SK-N-SH treated with all-trans-retinoic acid at 6 μM for 48 hours (cell line): Measurements from ENCODE around the gene CDCA4.

Experiments
- ATAC-seq: fragments of 200-7000 bp; cut with Tn5 transposase; 3 replicates; pipeline ENCODE4 v1.9.1; 2020; ENCODE audit warnings: mild to moderate bottlenecking, moderate library complexity
- ARNTL ChIP-seq: fragments of 450-650 bp; formaldehyde crosslinking; IDR thresholded peaks from 2 replicates; pipeline ENCODE4 v1.5.0; 2020; ENCODE audit warnings: low read depth, mild to moderate bottlenecking, moderate library complexity, borderline replicate concordance
- BACH2 ChIP-seq: fragments of 250-450 bp; sonication (Bioruptor Pico); IDR thresholded peaks from 2 replicates; pipeline ENCODE4 v1.9.0; 2021; ENCODE audit warnings: mild to moderate bottlenecking, borderline replicate concordance
- CSDC2 ChIP-seq: fragments of 250-450 bp; sonication (Bioruptor Pico); IDR thresholded peaks from 2 replicates; pipeline ENCODE4 v1.5.0; 2020; ENCODE audit warnings: mild to moderate bottlenecking, moderate library complexity
- GLIS3 ChIP-seq: fragments of 250-450 bp; sonication (Bioruptor Pico); IDR thresholded peaks from 2 replicates; pipeline ENCODE4 v1.5.0; 2020; ENCODE audit warnings: mild to moderate bottlenecking, moderate library complexity
- ISL1 ChIP-seq: fragments of 250-450 bp; sonication (Bioruptor Pico); IDR thresholded peaks from 2 replicates; pipeline ENCODE4 v2.1.2; 2022; ENCODE audit warnings: mild to moderate bottlenecking, moderate library complexity
- OSR1 ChIP-seq: fragments of 250-450 bp; sonication (Bioruptor Pico); IDR thresholded peaks from 2 replicates; pipeline ENCODE4 v1.8.0; 2022; ENCODE audit warnings: moderate library complexity, mild to moderate bottlenecking, inconsistent platforms
- RARB ChIP-seq: fragments of 250-450 bp; sonication (Bioruptor Pico); IDR thresholded peaks from 2 replicates; pipeline ENCODE4 v1.8.0; 2021; ENCODE audit warnings: mild to moderate bottlenecking, moderate library complexity
- SNAI2 ChIP-seq: fragments of 250-450 bp; sonication (Bioruptor Pico); IDR thresholded peaks from 2 replicates; pipeline ENCODE4 v1.5.0; 2020; ENCODE audit warnings: mild to moderate bottlenecking, moderate library complexity
- TOX ChIP-seq: fragments of 250-450 bp; sonication (Bioruptor Pico); IDR thresholded peaks from 2 replicates; pipeline ENCODE4 v1.8.0; 2021; ENCODE audit warnings: mild to moderate bottlenecking, moderate library complexity, borderline replicate concordance
- ZC3H10 ChIP-seq: fragments of 250-450 bp; sonication (Bioruptor Pico); IDR thresholded peaks from 2 replicates; pipeline ENCODE4 v1.5.1; 2021; ENCODE audit warnings: mild to moderate bottlenecking, moderate library complexity
- ZFP3 ChIP-seq: fragments of 250-450 bp; sonication (Bioruptor Pico); IDR thresholded peaks from 2 replicates; pipeline ENCODE4 v1.5.0; 2020; ENCODE audit warnings: mild to moderate bottlenecking, moderate library complexity
- ZNF565 ChIP-seq: fragments of 450-650 bp; formaldehyde crosslinking; conservative IDR thresholded peaks from 2 replicates; pipeline ENCODE4 v1.5.0; 2020; ENCODE audit warnings: low read depth, mild to moderate bottlenecking, moderate library complexity
- ZNF70 ChIP-seq: fragments of 450-650 bp; formaldehyde crosslinking; IDR thresholded peaks from 2 replicates; pipeline ENCODE4 v1.5.0; 2020; ENCODE audit warnings: mild to moderate bottlenecking, moderate library complexity
- TF ChIP-seq, protein P1 (sequence below): fragments of 250-450 bp; sonication (Bioruptor Pico); IDR thresholded peaks from 2 replicates; pipeline ENCODE4 v1.5.0; 2020; ENCODE audit warnings: mild to moderate bottlenecking, moderate library complexity
- TF ChIP-seq, protein P2 (sequence below): fragments of 250-450 bp; sonication (Bioruptor Pico); IDR thresholded peaks from 2 replicates; pipeline ENCODE4 v1.8.0; 2021; ENCODE audit warnings: low read depth, mild to moderate bottlenecking, moderate library complexity, borderline replicate concordance
- TF ChIP-seq, protein P3 (sequence below): fragments of 250-450 bp; sonication (Bioruptor Pico); IDR thresholded peaks from 2 replicates; pipeline ENCODE4 v1.8.0; 2020; ENCODE audit warnings: mild to moderate bottlenecking, moderate library complexity, borderline replicate concordance
- TF ChIP-seq, protein P4 (sequence below): fragments of 250-450 bp; sonication (Bioruptor Pico); IDR thresholded peaks from 2 replicates; pipeline ENCODE4 v1.5.1; 2020; ENCODE audit warnings: low read depth, mild to moderate bottlenecking, moderate library complexity
- TF ChIP-seq, protein P5 (sequence below): fragments of 250-450 bp; sonication (Bioruptor Pico); IDR thresholded peaks from 2 replicates; pipeline ENCODE4 v1.5.1; 2021; ENCODE audit warnings: mild to moderate bottlenecking, moderate library complexity

Gene CDCA4

DNA sequence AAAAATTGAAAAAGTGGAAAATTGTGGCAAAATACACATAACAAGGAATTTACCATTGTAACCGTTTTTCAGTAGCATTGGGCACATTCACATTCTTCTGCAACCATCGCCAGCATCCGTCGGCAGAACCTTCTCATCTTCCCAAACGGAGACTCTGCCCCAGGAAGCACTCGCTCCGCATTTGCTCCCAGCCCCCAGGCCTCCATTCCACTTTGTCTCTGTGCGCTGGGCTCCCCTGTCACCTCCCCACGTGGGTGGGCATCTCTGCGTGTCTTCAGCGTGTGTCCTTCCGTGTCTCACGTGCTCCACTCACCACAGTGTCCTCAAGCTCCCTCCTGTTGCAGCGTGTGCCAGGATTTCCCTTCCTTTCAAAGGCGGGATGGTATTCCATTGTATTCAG, 34.5 kb upstream of the CDCA4 start:
- TF ChIP-seq, protein P1, sequence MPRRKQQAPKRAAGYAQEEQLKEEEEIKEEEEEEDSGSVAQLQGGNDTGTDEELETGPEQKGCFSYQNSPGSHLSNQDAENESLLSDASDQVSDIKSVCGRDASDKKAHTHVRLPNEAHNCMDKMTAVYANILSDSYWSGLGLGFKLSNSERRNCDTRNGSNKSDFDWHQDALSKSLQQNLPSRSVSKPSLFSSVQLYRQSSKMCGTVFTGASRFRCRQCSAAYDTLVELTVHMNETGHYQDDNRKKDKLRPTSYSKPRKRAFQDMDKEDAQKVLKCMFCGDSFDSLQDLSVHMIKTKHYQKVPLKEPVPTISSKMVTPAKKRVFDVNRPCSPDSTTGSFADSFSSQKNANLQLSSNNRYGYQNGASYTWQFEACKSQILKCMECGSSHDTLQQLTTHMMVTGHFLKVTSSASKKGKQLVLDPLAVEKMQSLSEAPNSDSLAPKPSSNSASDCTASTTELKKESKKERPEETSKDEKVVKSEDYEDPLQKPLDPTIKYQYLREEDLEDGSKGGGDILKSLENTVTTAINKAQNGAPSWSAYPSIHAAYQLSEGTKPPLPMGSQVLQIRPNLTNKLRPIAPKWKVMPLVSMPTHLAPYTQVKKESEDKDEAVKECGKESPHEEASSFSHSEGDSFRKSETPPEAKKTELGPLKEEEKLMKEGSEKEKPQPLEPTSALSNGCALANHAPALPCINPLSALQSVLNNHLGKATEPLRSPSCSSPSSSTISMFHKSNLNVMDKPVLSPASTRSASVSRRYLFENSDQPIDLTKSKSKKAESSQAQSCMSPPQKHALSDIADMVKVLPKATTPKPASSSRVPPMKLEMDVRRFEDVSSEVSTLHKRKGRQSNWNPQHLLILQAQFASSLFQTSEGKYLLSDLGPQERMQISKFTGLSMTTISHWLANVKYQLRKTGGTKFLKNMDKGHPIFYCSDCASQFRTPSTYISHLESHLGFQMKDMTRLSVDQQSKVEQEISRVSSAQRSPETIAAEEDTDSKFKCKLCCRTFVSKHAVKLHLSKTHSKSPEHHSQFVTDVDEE = no peak
- no peak for TF ChIP-seq ZC3H10 (CRISPR knock-in tag)
- TF ChIP-seq ZNF565 = no peak
- TF ChIP-seq ZFP3 (CRISPR knock-in tag) = no peak
- TF ChIP-seq BACH2 = no peak
- no peak for TF ChIP-seq SNAI2
- TF ChIP-seq TOX = no peak
- no peak for TF ChIP-seq ARNTL (CRISPR knock-in tag)
- TF ChIP-seq CSDC2 (CRISPR knock-in tag) = no peak
- TF ChIP-seq OSR1 = no peak
- ATAC-seq = no peak

DNA sequence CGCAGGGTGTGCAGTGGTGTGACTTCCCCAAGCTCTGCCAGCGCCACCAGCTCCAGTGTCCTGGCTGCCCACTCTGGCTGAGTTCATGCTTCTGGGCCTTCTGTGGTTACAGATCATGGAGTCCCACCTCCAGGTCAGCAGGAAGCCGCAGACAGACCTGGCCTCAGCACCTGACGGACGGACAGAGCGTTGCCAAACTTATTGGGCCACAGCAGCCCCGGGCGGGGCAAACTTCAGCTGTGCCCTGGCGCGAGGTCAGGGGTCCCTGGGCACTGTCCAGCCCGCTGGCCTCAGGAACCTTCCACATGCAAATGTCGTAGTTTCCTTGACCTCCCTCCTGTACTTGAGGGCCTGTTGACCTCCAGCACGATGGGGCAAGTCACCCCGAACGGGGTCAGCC, 33.1 kb upstream of the CDCA4 start:
- no peak for ATAC-seq

More for the DNA sequence above, 33.1 kb upstream of the CDCA4 start:
- no peak for TF ChIP-seq CSDC2 (CRISPR knock-in tag)
- TF ChIP-seq TOX = no peak
- no peak for TF ChIP-seq ISL1
- TF ChIP-seq ZNF70 (CRISPR knock-in tag) = no peak
- TF ChIP-seq, protein P1 = no peak
- TF ChIP-seq, protein P2, sequence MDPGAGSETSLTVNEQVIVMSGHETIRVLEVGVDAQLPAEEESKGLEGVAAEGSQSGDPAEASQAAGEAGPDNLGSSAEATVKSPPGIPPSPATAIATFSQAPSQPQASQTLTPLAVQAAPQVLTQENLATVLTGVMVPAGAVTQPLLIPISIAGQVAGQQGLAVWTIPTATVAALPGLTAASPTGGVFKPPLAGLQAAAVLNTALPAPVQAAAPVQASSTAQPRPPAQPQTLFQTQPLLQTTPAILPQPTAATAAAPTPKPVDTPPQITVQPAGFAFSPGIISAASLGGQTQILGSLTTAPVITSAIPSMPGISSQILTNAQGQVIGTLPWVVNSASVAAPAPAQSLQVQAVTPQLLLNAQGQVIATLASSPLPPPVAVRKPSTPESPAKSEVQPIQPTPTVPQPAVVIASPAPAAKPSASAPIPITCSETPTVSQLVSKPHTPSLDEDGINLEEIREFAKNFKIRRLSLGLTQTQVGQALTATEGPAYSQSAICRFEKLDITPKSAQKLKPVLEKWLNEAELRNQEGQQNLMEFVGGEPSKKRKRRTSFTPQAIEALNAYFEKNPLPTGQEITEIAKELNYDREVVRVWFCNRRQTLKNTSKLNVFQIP = no peak
- no peak for TF ChIP-seq ZNF565
- TF ChIP-seq, protein P3, sequence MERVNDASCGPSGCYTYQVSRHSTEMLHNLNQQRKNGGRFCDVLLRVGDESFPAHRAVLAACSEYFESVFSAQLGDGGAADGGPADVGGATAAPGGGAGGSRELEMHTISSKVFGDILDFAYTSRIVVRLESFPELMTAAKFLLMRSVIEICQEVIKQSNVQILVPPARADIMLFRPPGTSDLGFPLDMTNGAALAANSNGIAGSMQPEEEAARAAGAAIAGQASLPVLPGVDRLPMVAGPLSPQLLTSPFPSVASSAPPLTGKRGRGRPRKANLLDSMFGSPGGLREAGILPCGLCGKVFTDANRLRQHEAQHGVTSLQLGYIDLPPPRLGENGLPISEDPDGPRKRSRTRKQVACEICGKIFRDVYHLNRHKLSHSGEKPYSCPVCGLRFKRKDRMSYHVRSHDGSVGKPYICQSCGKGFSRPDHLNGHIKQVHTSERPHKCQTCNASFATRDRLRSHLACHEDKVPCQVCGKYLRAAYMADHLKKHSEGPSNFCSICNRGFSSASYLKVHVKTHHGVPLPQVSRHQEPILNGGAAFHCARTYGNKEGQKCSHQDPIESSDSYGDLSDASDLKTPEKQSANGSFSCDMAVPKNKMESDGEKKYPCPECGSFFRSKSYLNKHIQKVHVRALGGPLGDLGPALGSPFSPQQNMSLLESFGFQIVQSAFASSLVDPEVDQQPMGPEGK (CRISPR knock-in tag) = no peak
- TF ChIP-seq, protein P4, sequence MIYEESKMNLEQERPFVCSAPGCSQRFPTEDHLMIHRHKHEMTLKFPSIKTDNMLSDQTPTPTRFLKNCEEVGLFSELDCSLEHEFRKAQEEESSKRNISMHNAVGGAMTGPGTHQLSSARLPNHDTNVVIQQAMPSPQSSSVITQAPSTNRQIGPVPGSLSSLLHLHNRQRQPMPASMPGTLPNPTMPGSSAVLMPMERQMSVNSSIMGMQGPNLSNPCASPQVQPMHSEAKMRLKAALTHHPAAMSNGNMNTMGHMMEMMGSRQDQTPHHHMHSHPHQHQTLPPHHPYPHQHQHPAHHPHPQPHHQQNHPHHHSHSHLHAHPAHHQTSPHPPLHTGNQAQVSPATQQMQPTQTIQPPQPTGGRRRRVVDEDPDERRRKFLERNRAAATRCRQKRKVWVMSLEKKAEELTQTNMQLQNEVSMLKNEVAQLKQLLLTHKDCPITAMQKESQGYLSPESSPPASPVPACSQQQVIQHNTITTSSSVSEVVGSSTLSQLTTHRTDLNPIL (CRISPR knock-in tag) = no peak
- TF ChIP-seq, protein P5, sequence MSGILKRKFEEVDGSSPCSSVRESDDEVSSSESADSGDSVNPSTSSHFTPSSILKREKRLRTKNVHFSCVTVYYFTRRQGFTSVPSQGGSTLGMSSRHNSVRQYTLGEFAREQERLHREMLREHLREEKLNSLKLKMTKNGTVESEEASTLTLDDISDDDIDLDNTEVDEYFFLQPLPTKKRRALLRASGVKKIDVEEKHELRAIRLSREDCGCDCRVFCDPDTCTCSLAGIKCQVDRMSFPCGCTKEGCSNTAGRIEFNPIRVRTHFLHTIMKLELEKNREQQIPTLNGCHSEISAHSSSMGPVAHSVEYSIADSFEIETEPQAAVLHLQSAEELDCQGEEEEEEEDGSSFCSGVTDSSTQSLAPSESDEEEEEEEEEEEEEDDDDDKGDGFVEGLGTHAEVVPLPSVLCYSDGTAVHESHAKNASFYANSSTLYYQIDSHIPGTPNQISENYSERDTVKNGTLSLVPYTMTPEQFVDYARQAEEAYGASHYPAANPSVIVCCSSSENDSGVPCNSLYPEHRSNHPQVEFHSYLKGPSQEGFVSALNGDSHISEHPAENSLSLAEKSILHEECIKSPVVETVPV (CRISPR knock-in tag) = no peak
- no peak for TF ChIP-seq GLIS3
- no peak for TF ChIP-seq RARB (CRISPR knock-in tag)
